HG02840 (cell line): ENCODE data around the gene DNAJA3.

Experiments used
- ATAC-seq: cut with Tn5 transposase; IDR thresholded peaks from one replicate; pipeline ENCODE4 v1.9.1; 2021; ENCODE audit warnings: mild to moderate bottlenecking, moderate library complexity, moderate number of reproducible peaks; ENCODE audit not compliant: unreplicated experiment, low FRiP score

Gene DNAJA3

DNA sequence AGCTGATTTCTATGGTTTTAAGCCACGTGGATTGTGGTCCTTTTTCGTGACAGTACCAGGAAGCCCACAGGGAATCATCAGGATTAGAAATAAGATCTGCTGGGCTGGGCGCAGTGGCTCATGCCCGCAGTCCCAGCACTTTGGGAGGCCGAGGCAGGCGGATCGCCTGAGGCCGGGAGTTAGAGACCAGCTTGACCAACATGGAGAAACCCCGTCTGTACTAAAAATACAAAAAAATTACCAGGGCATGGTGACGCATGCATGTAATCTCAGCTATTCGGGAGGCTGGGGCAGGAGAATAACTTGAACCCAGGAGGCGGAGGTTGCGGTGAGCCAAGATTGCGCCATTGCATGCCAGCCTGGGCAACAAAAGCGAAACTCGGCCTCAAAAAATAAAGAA, 42.2 kb downstream of the DNAJA3 start:
- no peak for ATAC-seq

GRCh38 chr16:4468972-4469371, 43.3 kb downstream of the DNAJA3 start:
- no peak for ATAC-seq

GRCh38 chr16:4471869-4472268, 46.2 kb downstream of the DNAJA3 start:
- ATAC-seq, result no peak

GRCh38 chr16:4472880-4473279, 47.2 kb downstream of the DNAJA3 start:
- ATAC-seq, result no peak

DNA sequence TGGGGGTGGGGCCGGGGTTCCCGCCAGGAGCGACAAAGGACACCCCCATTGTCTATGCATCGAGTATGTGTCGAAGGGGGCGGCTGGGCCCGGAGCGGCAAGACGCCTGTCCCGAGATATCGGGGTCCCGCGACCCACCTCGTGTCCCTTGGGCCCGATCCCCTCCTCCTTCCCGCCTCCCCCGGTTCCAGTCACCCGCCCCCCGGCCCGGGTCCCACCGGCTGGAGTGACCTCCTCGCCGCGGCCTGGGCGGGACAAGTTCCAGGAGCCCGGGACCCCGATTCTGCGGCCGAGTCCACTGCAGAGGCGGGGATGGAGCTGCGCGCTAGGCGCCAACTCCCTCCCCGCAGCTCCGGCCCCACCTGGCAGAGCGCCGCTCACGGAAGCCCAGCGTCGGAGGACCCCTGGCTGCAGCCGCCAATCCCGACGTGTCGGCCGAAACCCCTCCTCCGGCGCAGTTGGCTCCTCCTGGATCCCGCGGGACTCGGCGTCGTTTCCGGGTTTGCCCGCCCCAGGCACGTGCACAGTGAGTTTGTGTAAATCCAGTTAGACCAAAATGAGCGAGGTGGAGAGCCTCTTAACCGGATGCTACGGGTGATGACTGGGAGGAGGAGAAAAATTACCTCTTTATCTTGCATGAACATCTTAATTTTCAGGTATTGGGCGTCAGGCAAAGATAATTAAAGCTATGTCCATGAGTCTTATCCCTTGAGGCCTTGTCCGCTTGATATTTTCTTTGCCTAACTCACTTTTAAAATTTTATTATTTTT, 48.7 kb downstream of the DNAJA3 start, which contains the start of gene NMRAL1:
Gene NMRAL1 (minus strand): TSS at position 434 of the 770 bp plus-strand sequence. CDS start 493 bp downstream, outside the sequence.
- ATAC-seq, result no peak

DNA sequence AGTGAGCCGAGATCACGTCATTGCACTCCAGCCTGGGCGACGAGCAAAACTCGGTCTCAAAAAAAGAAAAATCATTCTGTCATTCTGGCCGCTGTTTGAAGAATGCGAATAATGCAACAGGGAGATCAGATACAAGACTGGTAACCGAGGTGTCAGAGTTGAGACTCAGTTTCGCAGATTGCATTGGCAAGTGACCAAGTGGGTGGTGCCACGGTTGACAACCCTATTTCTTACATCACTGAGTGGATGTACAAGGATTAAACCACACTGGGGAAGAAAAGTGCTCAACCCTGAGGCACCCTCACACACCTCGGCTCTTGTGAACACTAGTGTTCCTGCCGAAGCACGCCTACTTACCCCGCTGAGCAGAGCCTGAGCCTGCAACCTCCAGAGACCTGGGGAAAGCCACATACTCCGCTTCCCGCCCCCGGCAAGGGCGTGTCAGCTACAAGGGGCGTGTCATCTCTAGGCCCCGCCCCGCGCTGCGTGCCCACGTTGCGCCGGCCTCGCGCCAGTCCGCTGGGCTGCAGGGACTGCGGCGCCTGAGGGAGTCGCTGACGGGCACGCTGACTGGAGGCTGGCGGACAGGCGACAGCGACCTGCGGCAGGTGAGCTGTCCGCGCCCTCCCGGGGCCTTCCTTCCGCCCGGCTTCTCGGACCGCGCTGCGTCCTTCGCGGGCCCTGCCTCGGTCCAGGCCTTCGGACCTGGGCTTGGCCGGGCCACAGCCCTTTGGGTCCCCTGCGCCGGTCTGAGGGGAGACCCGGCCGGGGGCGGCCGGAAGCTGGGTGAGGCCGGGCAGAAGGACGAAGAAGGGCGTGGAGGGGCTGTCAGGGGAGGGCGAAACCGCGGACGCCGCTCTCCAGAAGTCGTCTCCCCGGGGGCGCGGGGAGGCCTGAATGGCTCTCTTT, 50.5 kb downstream of the DNAJA3 start, which contains the start of gene HMOX2:
Gene HMOX2 (plus strand): TSS at position 519 of the 909 bp plus-strand sequence. CDS start 29,127 bp downstream, outside the sequence.
- ATAC-seq, result peak; percentile 69

GRCh38 chr16:4477966-4478365, 52.3 kb downstream of the DNAJA3 start:
- ATAC-seq, result no peak

GRCh38 chr16:4481526-4481925, 55.9 kb downstream of the DNAJA3 start:
- no peak for ATAC-seq

GRCh38 chr16:4481963-4482362, 56.3 kb downstream of the DNAJA3 start:
- ATAC-seq, result no peak

DNA sequence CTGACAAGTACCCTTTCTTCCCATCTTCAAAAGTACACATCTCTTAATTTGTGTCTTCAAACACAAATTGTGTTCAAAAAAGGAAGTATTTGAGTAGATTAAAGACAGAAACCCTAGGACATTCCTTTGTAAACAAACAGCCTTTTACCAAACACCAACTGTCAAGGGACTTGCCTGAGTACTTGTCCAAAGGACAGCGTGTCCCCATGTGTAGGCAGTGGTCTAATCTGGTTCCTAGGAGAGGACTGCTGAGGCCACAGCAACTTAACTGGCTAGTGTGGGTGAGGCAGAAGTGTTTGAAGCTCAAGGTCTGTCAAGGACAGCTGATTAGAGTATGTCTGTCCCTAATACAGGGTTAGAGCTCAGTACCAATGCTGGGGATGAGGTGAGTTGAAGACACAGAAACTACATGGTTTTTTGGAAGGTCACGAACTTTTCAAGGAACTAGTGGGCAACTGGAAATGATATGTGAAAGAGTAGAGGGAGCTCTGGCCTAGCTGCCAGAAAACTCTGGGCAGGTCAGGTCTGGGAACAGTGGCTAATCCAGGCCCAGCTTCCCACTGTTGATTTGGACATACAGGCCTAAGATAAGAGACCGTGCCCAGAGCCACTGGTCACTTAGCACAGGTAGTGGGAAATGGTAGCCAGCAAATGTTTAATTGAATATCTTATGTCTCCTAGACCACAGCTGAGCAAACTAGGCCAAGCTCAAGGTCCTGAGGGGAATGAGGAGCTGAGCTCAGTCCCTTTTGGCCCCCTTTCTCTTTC, 60.6 kb downstream of the DNAJA3 start:
- no peak for ATAC-seq

DNA sequence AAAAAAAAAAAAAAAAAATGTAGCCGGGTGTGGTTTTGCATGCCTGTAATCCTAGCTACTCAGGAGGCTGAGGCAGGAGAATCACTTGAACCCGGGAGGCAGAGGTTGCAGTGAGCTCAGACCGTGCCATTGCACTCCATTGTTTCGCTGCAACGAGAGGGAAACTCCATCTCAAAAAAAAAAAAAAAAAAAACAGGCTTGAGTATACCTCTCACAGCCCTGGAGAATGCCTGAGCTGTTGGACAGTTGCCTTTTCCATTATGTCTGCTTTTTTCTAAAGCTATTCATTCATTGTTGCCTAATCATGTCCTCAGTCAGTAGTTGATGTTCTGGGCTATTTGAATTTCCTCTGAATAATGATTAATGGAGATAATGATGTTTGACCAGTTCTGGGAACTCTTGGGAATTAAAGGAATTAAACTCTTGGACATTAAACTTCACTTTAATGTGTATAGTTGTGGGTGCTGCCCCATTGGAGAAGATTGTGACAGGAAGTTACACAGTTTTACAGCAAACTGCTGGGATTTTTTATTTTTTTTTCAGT, 62.4 kb downstream of the DNAJA3 start:
- no peak for ATAC-seq

- no peak for ATAC-seq
Measured at GRCh38 chr16:4488499-4488967, 62.9 kb downstream of the DNAJA3 start.

GRCh38 chr16:4489030-4489429, 63.4 kb downstream of the DNAJA3 start:
- no peak for ATAC-seq

- ATAC-seq, result no peak
Measured at GRCh38 chr16:4491898-4492297, 66.2 kb downstream of the DNAJA3 start.

GRCh38 chr16:4494746-4495490, 69.2 kb downstream of the DNAJA3 start:
- ATAC-seq, result no peak

GRCh38 chr16:4495766-4496165, 70.1 kb downstream of the DNAJA3 start:
- no peak for ATAC-seq

- no peak for ATAC-seq
Measured at GRCh38 chr16:4496305-4496704, 70.6 kb downstream of the DNAJA3 start.

GRCh38 chr16:4498546-4499195, 73.0 kb downstream of the DNAJA3 start:
- ATAC-seq, result no peak

DNA sequence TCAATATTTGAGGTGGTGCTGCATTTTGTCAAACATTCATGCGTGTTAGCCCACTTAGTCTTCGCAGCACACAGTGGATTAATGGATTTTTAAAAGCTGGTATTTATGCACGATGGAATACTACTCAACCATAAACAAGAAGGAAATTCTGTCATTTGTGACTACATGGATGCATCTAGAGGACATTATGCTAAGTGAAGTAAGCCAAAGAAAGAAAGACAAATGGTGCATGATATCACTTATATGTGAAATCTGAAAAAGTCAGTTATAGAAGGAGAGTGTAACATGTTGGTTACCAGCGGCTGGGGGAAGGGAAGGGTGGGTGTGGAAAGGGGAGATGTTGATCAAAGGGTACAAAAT, 73.5 kb downstream of the DNAJA3 start:
- ATAC-seq, result no peak
